Smooth muscle cell (in vitro differentiated cells): ENCODE results near the gene SERTAD2. TPM values are rescaled to one million over a fixed set of nuclear protein-coding genes. Genes with fewer than 3 reads are reported as not detected.

ENCODE experiments used
- DNase-seq: peaks from one replicate; lab custom pipeline; 2025; ENCODE audit not compliant: unreplicated experiment; lab: John Stamatoyannopoulos, UW
- H2AFZ ChIP-seq: fragments of 200-600 bp; sonication (generic); 2 replicates; pipeline ENCODE4 v1.6.0; 2016; ENCODE audit warnings: antibody characterized with exemption, low read depth, mild to moderate bottlenecking
- H3F3A ChIP-seq: fragments of 200-600 bp; sonication (generic); 2 replicates; pipeline ENCODE4 v1.6.0; 2017; ENCODE audit warnings: antibody characterized with exemption, low read depth
- H3K27ac ChIP-seq: fragments of 200-600 bp; sonication (generic); 2 replicates; pipeline ENCODE4 v1.5.1; 2016; ENCODE audit warnings: low read depth, mild to moderate bottlenecking
- H3K27me3 ChIP-seq: fragments of 200-600 bp; sonication (generic); 2 replicates; pipeline ENCODE4 v1.6.1; 2016; ENCODE audit warnings: low read depth, mild to moderate bottlenecking
- H3K36me3 ChIP-seq: fragments of 200-600 bp; sonication (generic); 2 replicates; pipeline ENCODE4 v1.5.1; 2016; ENCODE audit warnings: low read depth
- H3K4me1 ChIP-seq: fragments of 200-600 bp; sonication (generic); 2 replicates; pipeline ENCODE4 v1.5.1; 2016; ENCODE audit warnings: low read depth
- H3K4me2 ChIP-seq: fragments of 200-600 bp; sonication (generic); 2 replicates; pipeline ENCODE4 v1.6.0; 2016; ENCODE audit warnings: mild to moderate bottlenecking
- H3K4me3 ChIP-seq: fragments of 200-600 bp; sonication (generic); 2 replicates; pipeline ENCODE4 v1.5.1; 2016; ENCODE audit warnings: mild to moderate bottlenecking
- H3K79me2 ChIP-seq: fragments of 200-600 bp; sonication (generic); 2 replicates; pipeline ENCODE4 v1.6.0; 2016; ENCODE audit warnings: low read depth, mild to moderate bottlenecking
- H3K9ac ChIP-seq: fragments of 200-600 bp; sonication (generic); 2 replicates; pipeline ENCODE4 v1.6.0; 2016; ENCODE audit warnings: low read depth
- H3K9me3 ChIP-seq: fragments of 200-600 bp; sonication (generic); replicated peaks from 2 replicates; pipeline ENCODE4 v1.5.1; 2016; ENCODE audit warnings: low read depth
- H4K20me1 ChIP-seq: fragments of 200-600 bp; sonication (generic); 2 replicates; pipeline ENCODE4 v1.6.0; 2016; ENCODE audit warnings: low read depth
- CTCF ChIP-seq: fragments of 200-600 bp; sonication (generic); IDR thresholded peaks from 2 replicates; pipeline ENCODE4 v1.5.1; 2017; ENCODE audit warnings: borderline replicate concordance, mild to moderate bottlenecking, antibody characterized with exemption; ENCODE audit not compliant: insufficient read depth, poor library complexity, severe bottlenecking
- WGBS: methylation state at CpG from one replicate; pipeline ENCODE4 v1.1.7; 2016; ENCODE audit warnings: low lambda C conversion rate; 5-methylcytosine and 5-hydroxymethylcytosine counted together
- polyA plus RNA-seq: library from polyadenylated mRNA; unstranded; fragments of >200 nt; fragmentation: Nextera tagmentation; extraction: Ambion mirVana; gene quantifications from 2 replicates; pipeline ENCODE4 v1.2.1, GENCODE V29; 2016
- total RNA-seq: library from RNA; depleted of rRNA; stranded (reverse); fragments of >200 nt; gene quantifications from 2 replicates; pipeline ENCODE4 v1.2.3, GENCODE V29; 2014

The SERTAD2 gene
- total and polyA plus RNA-seq, 2 experiments from 2014 or later = 14.2 to 23.2 TPM

GRCh38 chr2:64639691-64640090 lies 14.0 kb downstream of the SERTAD2 start:
- Histone ChIP-seq H3F3A (peaks cover 4% of the 10 kb centered on the region), H3K36me3 (no peaks in the 10 kb centered on the region), H3K27me3 (no peaks in the 10 kb centered on the region), H3K79me2 (peaks cover 74% of the 10 kb centered on the region), H2AFZ (no peak overlapping the region), H3K27ac (peak overlapping the region; percentile 64), H3K4me1 (peaks cover 40% of the 10 kb centered on the region), H3K4me3 (no peak overlapping the region), H3K4me2 (peak overlapping the region; percentile 62), H3K9ac (peak overlapping the region; percentile 41), H3K9me3 (no peaks in the 10 kb centered on the region), H4K20me1 (peaks cover 89% of the 10 kb centered on the region)
- WGBS = 45% methylated on average over 2 of the region's 2 CpGs
- no peak for TF ChIP-seq CTCF
- no peak for DNase-seq

GRCh38 chr2:64638502-64639120 lies 15.1 kb downstream of the SERTAD2 start:
- 90% methylated on average over 4 of the region's 4 CpGs for WGBS
- Histone ChIP-seq H3K27me3 (no peaks in the 10 kb centered on the region), H3K79me2 (peaks cover 69% of the 10 kb centered on the region), H3K9me3 (no peaks in the 10 kb centered on the region), H4K20me1 (peaks cover 99% of the 10 kb centered on the region), H3K4me3 (no peak overlapping the region), H3K4me2 (peak overlapping the region; percentile 5), H2AFZ (no peak overlapping the region), H3K9ac (no peak overlapping the region), H3K27ac (peak overlapping the region; percentile 64), H3F3A (no peaks in the 10 kb centered on the region), H3K4me1 (peaks cover 39% of the 10 kb centered on the region), H3K36me3 (no peaks in the 10 kb centered on the region)
- TF ChIP-seq CTCF = no peak
- DNase-seq = no peak

GRCh38 chr2:64637931-64638330 lies 15.8 kb downstream of the SERTAD2 start:
- H2AFZ ChIP-seq = no peak overlapping the region

More at GRCh38 chr2:64637931-64638330, 15.8 kb downstream of the SERTAD2 start:
- no peak for DNase-seq
- TF ChIP-seq CTCF = no peak
- H3K4me3 ChIP-seq = no peak overlapping the region
- H3K4me2 ChIP-seq = peak overlapping the region; percentile 5
- no peak overlapping the region for H3K9ac ChIP-seq
- no peaks in the 10 kb centered on the region for H3F3A ChIP-seq
- H4K20me1 ChIP-seq = peaks cover 100% of the 10 kb centered on the region
- WGBS = 52% methylated on average over 5 of the region's 5 CpGs
- no peaks in the 10 kb centered on the region for H3K27me3 ChIP-seq
- no peaks in the 10 kb centered on the region for H3K9me3 ChIP-seq
- peak overlapping the region; percentile 22 for H3K27ac ChIP-seq
- H3K79me2 ChIP-seq = peaks cover 64% of the 10 kb centered on the region
- H3K4me1 ChIP-seq = peaks cover 42% of the 10 kb centered on the region
- H3K36me3 ChIP-seq = no peaks in the 10 kb centered on the region
